Ishikawa (cell line): Measurements from ENCODE around the gene LAMA1.

Experiments used
- CEBPB ChIP-seq: IDR thresholded peaks from 2 replicates; pipeline ENCODE4 v1.6.1; 2012
- EP300 ChIP-seq: IDR thresholded peaks from 2 replicates; pipeline ENCODE4 v1.6.1; 2012; ENCODE audit warnings: borderline replicate concordance
- RAD21 ChIP-seq: IDR thresholded peaks from 2 replicates; pipeline ENCODE4 v1.6.1; 2012; ENCODE audit warnings: low read depth
- REST ChIP-seq: IDR thresholded peaks from 2 replicates; pipeline ENCODE4 v1.6.1; 2012; ENCODE audit warnings: low read depth, mild to moderate bottlenecking
- TCF12 ChIP-seq: IDR thresholded peaks from 2 replicates; pipeline ENCODE4 v1.6.1; 2012; ENCODE audit warnings: low read depth

GRCh38 chr18:6979954-6980353 lies 137.6 kb downstream of the LAMA1 start:
- TF ChIP-seq EP300 (no peak), RAD21 (no peak), REST (no peak), TCF12 (no peak), CEBPB (no peak)
